GM10847 (cell line): ENCODE results near the gene AMFR.

Experiments used
- POLR2A ChIP-seq: IDR thresholded peaks from 2 replicates; pipeline ENCODE4 v1.6.1; 2011; ENCODE audit not compliant: insufficient read length; ENCODE audit errors: extremely low read depth

AMFR gene

GRCh38 chr16:56325956-56326355 is 99.4 kb downstream of the AMFR start:
- no peak for TF ChIP-seq POLR2A

- TF ChIP-seq POLR2A, result no peak
Observed at GRCh38 chr16:56324406-56324805, 100.9 kb downstream of the AMFR start.

DNA sequence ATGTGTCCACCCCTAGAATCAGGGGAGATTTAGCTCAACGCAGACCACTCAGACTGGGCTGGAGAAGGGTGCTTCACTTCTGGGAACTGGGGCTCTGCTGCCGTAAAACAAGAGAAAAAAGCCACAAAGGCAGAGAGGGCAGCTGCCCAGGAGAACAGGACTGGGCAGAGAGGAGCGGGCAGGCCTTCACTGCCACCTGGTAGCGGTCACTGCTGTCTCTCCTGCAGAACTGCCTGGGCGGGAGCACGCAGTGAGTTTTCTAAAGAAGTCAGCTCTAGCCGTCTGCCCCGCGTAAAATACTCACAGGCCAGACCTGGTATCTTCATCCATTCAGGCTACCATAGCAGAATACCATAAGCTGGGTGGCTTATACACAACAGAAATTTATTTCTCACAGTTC is 103.8 kb downstream of the AMFR start:
- no peak for TF ChIP-seq POLR2A

GRCh38 chr16:56320811-56321558 is 104.4 kb downstream of the AMFR start:
- no peak for TF ChIP-seq POLR2A

DNA sequence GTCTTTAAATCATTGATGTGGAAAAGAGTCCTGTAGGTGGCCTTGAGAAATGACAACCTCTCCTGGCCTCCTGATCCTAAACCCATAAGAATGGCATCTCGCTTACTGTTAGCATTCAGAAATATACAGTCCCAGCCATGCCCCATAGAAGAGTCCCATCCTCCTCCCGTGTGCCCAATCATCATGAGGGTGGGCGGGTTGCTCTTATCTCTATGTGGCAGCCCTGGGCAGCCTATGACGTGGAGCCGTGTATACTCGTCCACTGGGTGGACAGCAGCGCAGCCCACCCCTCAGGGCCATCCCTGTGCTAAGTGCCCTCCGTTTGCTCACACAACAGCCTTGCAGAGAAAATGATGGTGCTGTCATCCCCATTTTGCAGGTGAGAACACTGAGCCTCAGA is 105.3 kb downstream of the AMFR start:
- TF ChIP-seq POLR2A, result no peak

DNA sequence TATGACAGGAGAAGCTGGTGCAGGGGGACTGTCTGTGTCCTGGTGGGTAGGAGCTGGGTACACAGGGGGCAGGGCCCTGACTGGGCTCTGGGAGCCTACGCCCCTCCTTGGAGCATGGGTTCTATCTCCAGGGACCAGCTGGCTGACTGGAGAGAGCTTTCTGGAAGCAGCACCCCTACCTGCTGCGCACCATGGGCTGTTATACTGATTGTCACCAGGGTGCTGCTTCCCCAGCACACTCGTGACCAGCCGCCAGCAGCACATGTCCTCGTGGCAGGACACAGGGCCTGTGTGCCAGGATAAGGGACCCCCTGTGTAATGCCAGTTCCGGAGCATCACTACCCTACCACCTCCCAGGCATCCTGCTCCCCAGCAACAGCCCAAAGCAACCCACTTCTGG is 106.0 kb downstream of the AMFR start:
- no peak for TF ChIP-seq POLR2A

DNA sequence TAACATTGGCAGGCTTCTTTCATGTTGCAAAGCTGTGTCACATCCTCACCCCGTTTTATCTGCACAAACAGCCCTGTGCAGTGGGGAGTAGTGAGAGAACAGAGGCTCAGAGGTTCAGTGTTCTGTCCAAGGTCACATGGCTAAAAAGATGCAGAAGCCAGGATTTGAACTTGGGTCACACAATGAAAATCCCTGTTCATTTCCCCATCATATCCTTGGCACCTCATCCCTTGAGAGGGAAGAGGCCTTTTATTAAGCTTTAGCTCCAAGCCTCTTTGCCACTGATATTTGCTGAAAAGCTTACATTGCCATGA is 106.6 kb downstream of the AMFR start:
- TF ChIP-seq POLR2A, result no peak

- TF ChIP-seq POLR2A, result no peak
Observed at GRCh38 chr16:56317998-56318826, 107.1 kb downstream of the AMFR start.

GRCh38 chr16:56316545-56316944 is 108.8 kb downstream of the AMFR start:
- TF ChIP-seq POLR2A, result no peak

GRCh38 chr16:56315955-56316354 is 109.4 kb downstream of the AMFR start:
- TF ChIP-seq POLR2A, result no peak

DNA sequence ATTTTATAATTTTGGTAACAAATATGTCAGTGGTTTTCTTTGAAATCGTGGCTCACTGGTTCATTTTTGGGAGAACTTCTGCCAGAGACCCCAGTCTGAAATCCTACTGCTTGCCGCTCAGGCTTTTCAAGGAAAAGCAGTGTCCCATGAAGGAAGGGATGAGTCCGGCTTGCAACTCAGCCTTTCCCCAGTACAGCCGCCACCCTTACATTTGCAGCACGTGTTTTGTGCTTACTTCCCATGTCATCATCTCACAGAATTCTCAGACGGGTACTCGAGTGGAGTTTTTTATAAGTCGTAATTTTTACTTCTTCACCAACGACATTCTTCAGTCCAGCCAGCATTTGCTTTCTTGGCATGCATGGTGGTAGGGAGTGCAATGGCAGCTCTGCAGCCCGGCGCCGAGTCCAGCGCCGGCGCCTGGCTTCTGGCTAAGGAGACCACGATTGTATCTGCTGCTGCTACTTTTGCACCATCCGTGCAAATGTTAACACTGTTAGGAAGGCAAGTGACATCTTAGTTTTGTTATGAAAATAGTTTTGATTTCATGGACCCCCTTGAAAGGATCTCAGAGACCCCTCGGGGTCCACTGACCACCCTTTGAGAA is 111.0 kb downstream of the AMFR start:
- no peak for TF ChIP-seq POLR2A

- no peak for TF ChIP-seq POLR2A
Observed at GRCh38 chr16:56312556-56312955, 112.8 kb downstream of the AMFR start.

- no peak for TF ChIP-seq POLR2A
Observed at GRCh38 chr16:56312028-56312300, 113.4 kb downstream of the AMFR start.
